Measurements from ENCODE around the gene VPS45.

GRCh38 chr1:150162862-150163706 is 95.5 kb downstream of the VPS45 start:
- TF ChIP-seq CTCF (conservative IDR thresholded peaks at IDR 0.05; ENCODE audit: low read depth, low read length): no peak
- TF ChIP-seq EZH2phosphoT487 (IDR thresholded peaks at IDR 0.05; ENCODE audit: borderline replicate concordance, low read length): no peak
- TF ChIP-seq EZH2 (IDR thresholded peaks at IDR 0.05; ENCODE audit: low read length, unreplicated experiment): no peak

Data from PC-3 (cell line).